Measurements from ENCODE around the gene LAPTM5.

- no peak for TF ChIP-seq CTCF (IDR thresholded peaks at IDR 0.05)
- no peak for TF ChIP-seq POLR2A (IDR thresholded peaks at IDR 0.05)
Observed at GRCh38 chr1:30749691-30750583, 7.6 kb downstream of the LAPTM5 start.
